PC-9 (cell line): ENCODE data around the gene FSIP1. TPM values are rescaled to one million over a fixed set of nuclear protein-coding genes. Genes with fewer than 3 reads are reported as not detected.

Experiments
- BruUV-seq: library from RNA; stranded (reverse); fragments of 400-500 nt; replicated peaks from 2 replicates; lab custom pipeline; 2021; lab: Mats Ljungman, UMichigan
- CTCF ChIA-PET: fragments of 300-600 bp; sonication (Branson Sonifier 250); formaldehyde crosslinking; loops from one replicate; lab custom pipeline; 2022; ENCODE audit warnings: antibody characterized with exemption; lab: Charles Lee
- POLR2A ChIA-PET: fragments of 300-600 bp; sonication (Branson Sonifier 250); formaldehyde crosslinking; loops from one replicate; lab custom pipeline; 2022; ENCODE audit warnings: antibody characterized with exemption; ENCODE audit not compliant: unreplicated experiment; lab: Charles Lee
- DNase-seq, 2 experiments: peaks; one replicate each; pipeline versions ENCODE4 v3.0.0 to v3.0.0-alpha.2; 2015 to 2022; ENCODE audit warnings: mixed read lengths in 1 of 2
- H2AFZ ChIP-seq: fragments of 200-600 bp; sonication (generic); 2 replicates; pipeline ENCODE4 v1.8.1; 2017; ENCODE audit warnings: antibody characterized with exemption
- H3F3A ChIP-seq: fragments of 200-600 bp; sonication (generic); 2 replicates; pipeline ENCODE4 v1.8.1; 2017; ENCODE audit warnings: antibody characterized with exemption, mild to moderate bottlenecking, low read depth; ENCODE audit not compliant: insufficient read depth
- H3K27ac ChIP-seq: fragments of 200-600 bp; sonication (generic); 2 replicates; pipeline ENCODE4 v1.6.1; 2016; ENCODE audit warnings: mixed run types
- H3K27me3 ChIP-seq: fragments of 200-600 bp; sonication (generic); 2 replicates; pipeline ENCODE4 v1.6.1; 2016; ENCODE audit warnings: low read depth, mixed run types; ENCODE audit not compliant: insufficient read depth
- H3K36me3 ChIP-seq: fragments of 200-600 bp; sonication (generic); 2 replicates; pipeline ENCODE4 v1.6.1; 2016; ENCODE audit warnings: low read depth, mixed run types
- H3K4me1 ChIP-seq: fragments of 200-600 bp; sonication (generic); replicated peaks from 2 replicates; pipeline ENCODE4 v1.6.1; 2016; ENCODE audit warnings: mixed run types; ENCODE audit not compliant: insufficient read depth
- H3K4me2 ChIP-seq: fragments of 200-600 bp; sonication (generic); 2 replicates; pipeline ENCODE4 v1.6.1; 2017; ENCODE audit warnings: mixed run types
- H3K4me3 ChIP-seq: fragments of 200-600 bp; sonication (generic); 2 replicates; pipeline ENCODE4 v1.6.1; 2016; ENCODE audit warnings: mixed run types
- H3K79me2 ChIP-seq: fragments of 200-600 bp; sonication (generic); 2 replicates; pipeline ENCODE4 v1.6.1; 2017; ENCODE audit warnings: low read depth, mixed run types
- H3K9me2 ChIP-seq: fragments of 200-600 bp; sonication (generic); 2 replicates; pipeline ENCODE4 v1.8.1; 2017; ENCODE audit warnings: mild to moderate bottlenecking; ENCODE audit not compliant: insufficient read depth
- H3K9me3 ChIP-seq: fragments of 200-600 bp; sonication (generic); 2 replicates; pipeline ENCODE4 v1.8.1; 2016; ENCODE audit warnings: low read depth; ENCODE audit not compliant: insufficient read depth
- H4K20me1 ChIP-seq: fragments of 200-600 bp; sonication (generic); 2 replicates; pipeline ENCODE4 v1.8.1; 2017; ENCODE audit not compliant: insufficient read depth
- CTCF ChIP-seq: fragments of 200-600 bp; sonication (generic); conservative IDR thresholded peaks from 2 replicates; pipeline ENCODE4 v1.6.1; 2017; ENCODE audit warnings: mixed run types, antibody characterized with exemption, mild to moderate bottlenecking, moderate library complexity
- EZH2 ChIP-seq: fragments of 200-600 bp; sonication (generic); IDR thresholded peaks from 2 replicates; pipeline ENCODE4 v1.8.0; 2017; ENCODE audit warnings: antibody characterized with exemption, low read depth
- intact Hi-C: fragments of 100-400 bp; cut with micrococcal nuclease; formaldehyde crosslinking; loops from one replicate; pipeline ENCODE4 v1.10.0; 2022; ENCODE audit not compliant: unreplicated experiment
- total RNA-seq: library from RNA; stranded (reverse); gene quantifications from 2 replicates; pipeline ENCODE4 v1.2.3, GENCODE V29; 2021

The FSIP1 gene
- total RNA-seq, 1 experiment from 2014 or later = 1.2 TPM

GRCh38 chr15:39720081-39720480 is 62.6 kb downstream of the FSIP1 start:
- Histone ChIP-seq H3K9me3 (no peaks in the 10 kb centered on the region), H4K20me1 (no peaks in the 10 kb centered on the region), H3F3A (peaks cover 15% of the 10 kb centered on the region), H3K4me2 (no peak overlapping the region), H3K79me2 (no peaks in the 10 kb centered on the region), H3K4me1 (peaks cover 19% of the 10 kb centered on the region), H3K27ac (no peak overlapping the region), H3K36me3 (no peaks in the 10 kb centered on the region), H3K9me2 (no peaks in the 10 kb centered on the region), H3K4me3 (no peak overlapping the region), H3K27me3 (no peaks in the 10 kb centered on the region), H2AFZ (no peak overlapping the region)
- BruUV-seq = no TSS peak
- no peak for TF ChIP-seq EZH2
- TF ChIP-seq CTCF = no peak
- intact Hi-C loops = loop anchor here (2.0 to 5.0 kb wide), 2 partner anchors 23 to 33 kb away; no protein-coding TSS in a partner anchor
- ChIA-PET POLR2A (no interaction called here), CTCF (no interaction called here)
- no peak for DNase-seq

- Histone ChIP-seq H3K4me3 (no peak overlapping the region), H3K9me3 (no peaks in the 10 kb centered on the region), H3K9me2 (no peaks in the 10 kb centered on the region), H2AFZ (no peak overlapping the region), H3K4me1 (peaks cover 19% of the 10 kb centered on the region), H3K79me2 (no peaks in the 10 kb centered on the region), H3F3A (peaks cover 15% of the 10 kb centered on the region), H3K27me3 (no peaks in the 10 kb centered on the region), H3K4me2 (no peak overlapping the region), H4K20me1 (no peaks in the 10 kb centered on the region), H3K36me3 (no peaks in the 10 kb centered on the region), H3K27ac (no peak overlapping the region)
- POLR2A ChIA-PET = no interaction called here
- TF ChIP-seq CTCF = no peak
- TF ChIP-seq EZH2 = no peak
- intact Hi-C loops = no loop called here
- BruUV-seq = no TSS peak
- CTCF ChIA-PET = no interaction called here
- peak in 1 of 2 experiments; percentile 39 for DNase-seq
These were observed 63.5 kb downstream of the FSIP1 start for GRCh38 chr15:39719109-39719508.

- H3F3A ChIP-seq = peaks cover 15% of the 10 kb centered on the region
- H2AFZ ChIP-seq = no peak overlapping the region
- no peaks in the 10 kb centered on the region for H3K9me2 ChIP-seq
- intact Hi-C loops = no loop called here
- ChIA-PET CTCF (no interaction called here), POLR2A (no interaction called here)
- no peaks in the 10 kb centered on the region for H3K27me3 ChIP-seq
- no peak for TF ChIP-seq EZH2
- no peak for TF ChIP-seq CTCF
- H3K4me1 ChIP-seq = peaks cover 19% of the 10 kb centered on the region
- no peak overlapping the region for H3K4me3 ChIP-seq
- no peak for DNase-seq
- no peaks in the 10 kb centered on the region for H4K20me1 ChIP-seq
- no peaks in the 10 kb centered on the region for H3K9me3 ChIP-seq
- no TSS peak for BruUV-seq
- H3K4me2 ChIP-seq = no peak overlapping the region
- no peaks in the 10 kb centered on the region for H3K79me2 ChIP-seq
- H3K36me3 ChIP-seq = no peaks in the 10 kb centered on the region
- no peak overlapping the region for H3K27ac ChIP-seq
These were observed 65.5 kb downstream of the FSIP1 start for GRCh38 chr15:39717134-39717533.
